ENCODE measurements around the gene B3GALT4. TPM values are rescaled to one million over a fixed set of nuclear protein-coding genes. Genes with fewer than 3 reads are reported as not detected.
A peak's percentile ranks its signal among the peaks of the same experiment; 100 is the strongest.

B3GALT4 gene
- total and polyA plus RNA-seq, 2 of the 13 experiments (the other 11 are each of a cell fraction or from before 2014, with no cell fraction given): 0.04 to 0.27 TPM

- TF ChIP-seq DMTF1 (CRISPR knock-in tag; IDR thresholded peaks at IDR 0.05): no peak
- peak; percentile 57 for TF ChIP-seq SRF (IDR thresholded peaks at IDR 0.05; ENCODE audit: low read depth, low read length)
- TF ChIP-seq SPEN (CRISPR knock-in tag; IDR thresholded peaks at IDR 0.05; ENCODE audit: low read depth): peak; percentile 86; the same call in 1 of the 2 replicates
- no peak for TF ChIP-seq MBD4 (IDR thresholded peaks at IDR 0.05; ENCODE audit: borderline replicate concordance, low read length)
- TF ChIP-seq MNT (IDR thresholded peaks at IDR 0.05): peak; percentile 47
- TF ChIP-seq ELF1 (CRISPR knock-in tag; IDR thresholded peaks at IDR 0.05): peak; percentile 62; the same call in 1 of the 2 replicates
- peak; percentile 59; the same call in 1 of the 2 replicates for TF ChIP-seq MAF1 (CRISPR knock-in tag; IDR thresholded peaks at IDR 0.05; ENCODE audit: borderline replicate concordance)
- TF ChIP-seq GMEB1 (CRISPR knock-in tag; IDR thresholded peaks at IDR 0.05; ENCODE audit: borderline replicate concordance): peak; percentile 79
- no peak for TF ChIP-seq ZNF121 (CRISPR knock-in tag; IDR thresholded peaks at IDR 0.05)
- no peak for TF ChIP-seq RFX3 (CRISPR knock-in tag; IDR thresholded peaks at IDR 0.05)
- TF ChIP-seq TBL1XR1 (IDR thresholded peaks at IDR 0.05; ENCODE audit: borderline replicate concordance, low read length, partially characterized antibody): peak; percentile 24
- peak; percentile 88 for TF ChIP-seq GABPB1 (CRISPR knock-in tag; IDR thresholded peaks at IDR 0.05)
- peak; percentile 87 for TF ChIP-seq TARDBP (CRISPR knock-in tag; IDR thresholded peaks at IDR 0.05)
- no peak for TF ChIP-seq ZNF256 (CRISPR knock-in tag; conservative IDR thresholded peaks at IDR 0.05)
- no peak for TF ChIP-seq ZNF644 (CRISPR knock-in tag; IDR thresholded peaks at IDR 0.05; ENCODE audit: low read depth)
- TF ChIP-seq ZNF574 (CRISPR knock-in tag; IDR thresholded peaks at IDR 0.05): peak; percentile 78
- peak; percentile 83 for TF ChIP-seq PBX2 (CRISPR knock-in tag; IDR thresholded peaks at IDR 0.05)
- peak; percentile 71; the same call in 1 of the 2 replicates for TF ChIP-seq AHR (CRISPR knock-in tag; IDR thresholded peaks at IDR 0.05)
- peak; percentile 81; the same call in 1 of the 2 replicates for TF ChIP-seq RFX5 (IDR thresholded peaks at IDR 0.05; ENCODE audit: low read depth, low read length)
- TF ChIP-seq DNMT1 (CRISPR knock-in tag; IDR thresholded peaks at IDR 0.05): no peak
- TF ChIP-seq ZSCAN29 (CRISPR knock-in tag; conservative IDR thresholded peaks at IDR 0.05): peak; percentile 70; the same call in 1 of the 2 replicates
Observed at GRCh38 chr6:33248932-33249731, 27.8 kb upstream of the B3GALT4 start (continued).
